NCI-H510A treated with DMSO at 0.1 percent for 48 hours (cell line): ENCODE data around the gene LGALS7.

Experiments used
- DNase-seq: peaks from one replicate; lab custom pipeline; 2025; lab: John Stamatoyannopoulos, UW

Gene LGALS7

GRCh38 chr19:38725469-38726283 lies 47.6 kb downstream of the LGALS7 start:
- no peak for DNase-seq

GRCh38 chr19:38723990-38724854 lies 49.1 kb downstream of the LGALS7 start:
- no peak for DNase-seq

GRCh38 chr19:38723606-38723965 lies 49.7 kb downstream of the LGALS7 start:
- no peak for DNase-seq

- DNase-seq: no peak
These were observed 50.2 kb downstream of the LGALS7 start for GRCh38 chr19:38722947-38723605.

GRCh38 chr19:38721979-38722773 lies 51.1 kb downstream of the LGALS7 start:
- DNase-seq: no peak

GRCh38 chr19:38721496-38721895 lies 51.8 kb downstream of the LGALS7 start:
- DNase-seq: no peak
